C4-2B (cell line): Measurements from ENCODE around the gene GPR31.

Source experiments
- H3K27ac ChIP-seq: fragments of 450-650 bp; 2 replicates; pipeline ENCODE4 v1.5.1; 2017
- ZFX ChIP-seq: fragments of 450-650 bp; IDR thresholded peaks from 2 replicates; pipeline ENCODE4 v1.6.1; 2017
- TF ChIP-seq, protein P1 (sequence below): fragments of 450-650 bp; conservative IDR thresholded peaks from 2 replicates; pipeline ENCODE4 v1.5.1; 2017; ENCODE audit warnings: mild to moderate bottlenecking

Gene GPR31

DNA sequence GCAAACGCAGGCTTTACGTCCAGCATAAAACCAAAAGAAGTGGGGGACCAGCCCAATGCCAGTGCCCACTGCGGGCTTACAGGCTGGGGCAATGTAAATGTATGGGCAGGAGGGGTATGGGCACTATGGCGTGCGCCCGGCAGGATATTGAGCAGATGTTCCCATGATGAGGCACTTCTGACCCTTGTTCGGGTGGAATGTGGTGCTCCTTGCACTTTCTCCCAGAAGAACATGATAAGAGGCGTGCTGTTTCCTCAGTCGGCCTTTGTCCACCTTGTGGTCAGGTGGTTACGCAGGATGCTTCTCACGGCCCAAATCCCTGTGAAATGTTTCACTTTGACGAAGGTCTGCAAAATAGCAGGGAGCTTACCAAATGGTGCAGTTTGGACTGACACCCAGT is 4.8 kb upstream of the GPR31 start:
- no peak overlapping the region for H3K27ac ChIP-seq
- no peak for TF ChIP-seq ZFX
- TF ChIP-seq, protein P1, sequence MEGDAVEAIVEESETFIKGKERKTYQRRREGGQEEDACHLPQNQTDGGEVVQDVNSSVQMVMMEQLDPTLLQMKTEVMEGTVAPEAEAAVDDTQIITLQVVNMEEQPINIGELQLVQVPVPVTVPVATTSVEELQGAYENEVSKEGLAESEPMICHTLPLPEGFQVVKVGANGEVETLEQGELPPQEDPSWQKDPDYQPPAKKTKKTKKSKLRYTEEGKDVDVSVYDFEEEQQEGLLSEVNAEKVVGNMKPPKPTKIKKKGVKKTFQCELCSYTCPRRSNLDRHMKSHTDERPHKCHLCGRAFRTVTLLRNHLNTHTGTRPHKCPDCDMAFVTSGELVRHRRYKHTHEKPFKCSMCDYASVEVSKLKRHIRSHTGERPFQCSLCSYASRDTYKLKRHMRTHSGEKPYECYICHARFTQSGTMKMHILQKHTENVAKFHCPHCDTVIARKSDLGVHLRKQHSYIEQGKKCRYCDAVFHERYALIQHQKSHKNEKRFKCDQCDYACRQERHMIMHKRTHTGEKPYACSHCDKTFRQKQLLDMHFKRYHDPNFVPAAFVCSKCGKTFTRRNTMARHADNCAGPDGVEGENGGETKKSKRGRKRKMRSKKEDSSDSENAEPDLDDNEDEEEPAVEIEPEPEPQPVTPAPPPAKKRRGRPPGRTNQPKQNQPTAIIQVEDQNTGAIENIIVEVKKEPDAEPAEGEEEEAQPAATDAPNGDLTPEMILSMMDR = no peak

DNA sequence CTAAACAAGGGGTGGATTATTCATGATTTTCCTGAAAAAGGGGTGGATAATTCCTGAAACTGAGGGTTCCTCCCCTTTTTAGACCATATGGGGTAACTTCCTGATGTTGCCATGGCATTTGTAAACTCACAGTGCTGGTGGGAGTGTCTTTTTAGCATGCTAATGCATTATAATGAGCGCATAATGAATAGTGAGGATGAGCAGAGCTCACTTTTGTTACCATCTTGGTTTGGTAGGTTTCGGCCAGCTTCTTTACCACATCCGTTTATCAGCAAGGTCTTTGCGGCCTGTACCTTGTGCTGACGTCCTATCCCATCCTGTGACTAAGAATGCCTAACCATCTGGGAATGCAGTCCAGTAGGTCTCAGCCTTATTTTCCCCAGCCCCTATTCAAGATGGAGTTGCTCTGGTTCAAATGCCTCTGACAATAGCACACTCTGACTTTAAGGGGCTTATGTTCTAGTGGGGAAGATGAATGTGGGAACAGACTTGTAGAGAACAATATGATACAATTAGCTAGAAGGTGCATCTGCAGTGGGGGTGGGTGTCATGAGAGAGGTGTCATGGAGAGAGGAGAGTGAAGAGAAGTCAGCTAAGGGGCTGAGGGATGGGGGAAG is 4.2 kb upstream of the GPR31 start:
- no peak for TF ChIP-seq ZFX
- TF ChIP-seq, protein P1 = no peak
- no peak overlapping the region for H3K27ac ChIP-seq

DNA sequence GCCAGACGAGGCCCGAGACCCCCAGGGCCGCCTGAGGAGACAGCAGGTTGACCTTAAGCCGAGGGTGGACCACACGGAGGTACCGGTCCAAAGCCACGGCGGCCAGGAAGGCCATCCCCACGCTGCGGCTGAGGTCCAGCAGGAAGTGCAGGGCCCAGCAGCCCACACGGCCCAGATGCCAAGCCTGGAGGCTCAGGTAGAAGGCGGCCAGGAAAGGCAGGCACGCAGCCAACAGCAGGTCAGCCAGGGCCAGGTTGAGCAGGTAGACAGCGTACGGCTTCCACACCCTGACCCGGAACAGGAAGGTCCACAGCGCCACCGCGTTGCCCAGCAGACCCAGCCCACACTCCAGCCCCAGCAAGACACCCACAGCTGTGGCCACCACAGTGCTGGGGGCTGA is 366 bp downstream of the GPR31 start:
- H3K27ac ChIP-seq = no peak overlapping the region
- TF ChIP-seq ZFX = no peak
- TF ChIP-seq, protein P1 = no peak

DNA sequence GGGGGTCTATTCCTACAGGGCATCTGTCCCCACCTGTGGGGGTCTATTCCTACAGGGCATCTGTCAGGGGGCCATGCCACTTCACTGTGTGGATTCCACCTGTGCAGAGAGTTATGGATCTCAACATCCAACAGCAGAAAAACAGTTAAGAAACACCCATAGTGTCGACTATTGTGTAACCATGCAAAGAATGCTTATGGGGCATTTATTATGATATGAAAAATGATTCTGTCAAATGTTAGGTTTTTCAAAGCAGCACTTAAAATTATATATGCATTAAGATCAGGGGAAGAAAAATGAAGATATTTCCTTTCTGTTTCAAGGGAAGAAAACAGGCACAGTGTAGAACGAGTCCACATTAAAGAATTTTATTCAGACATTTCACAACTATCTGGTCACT is 2.9 kb downstream of the GPR31 start:
- TF ChIP-seq, protein P1 = no peak
- TF ChIP-seq ZFX = no peak

DNA sequence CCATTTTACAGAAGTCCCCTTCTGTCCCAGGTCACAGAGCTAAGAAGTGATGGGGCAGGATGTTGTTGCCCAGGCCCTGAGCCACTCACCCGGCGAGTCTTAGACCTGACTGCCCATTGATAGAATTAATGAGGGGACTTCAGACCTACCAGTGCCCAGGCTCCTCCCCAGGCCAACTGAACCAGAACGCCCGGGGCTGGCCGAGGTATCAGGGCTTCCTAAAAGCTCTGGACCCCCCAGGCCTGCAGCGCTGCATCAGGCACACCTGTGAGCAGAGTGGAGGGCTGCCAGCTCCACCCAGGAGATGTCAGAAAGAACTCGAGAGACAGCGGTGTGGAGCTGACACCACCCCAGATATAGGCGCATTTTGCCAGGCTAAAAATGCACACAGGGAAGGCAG is 3.5 kb downstream of the GPR31 start:
- H3K27ac ChIP-seq = no peak overlapping the region
- TF ChIP-seq, protein P1 = no peak
- no peak for TF ChIP-seq ZFX

More for the DNA sequence above, 2.9 kb downstream of the GPR31 start:
- H3K27ac ChIP-seq = no peak overlapping the region

DNA sequence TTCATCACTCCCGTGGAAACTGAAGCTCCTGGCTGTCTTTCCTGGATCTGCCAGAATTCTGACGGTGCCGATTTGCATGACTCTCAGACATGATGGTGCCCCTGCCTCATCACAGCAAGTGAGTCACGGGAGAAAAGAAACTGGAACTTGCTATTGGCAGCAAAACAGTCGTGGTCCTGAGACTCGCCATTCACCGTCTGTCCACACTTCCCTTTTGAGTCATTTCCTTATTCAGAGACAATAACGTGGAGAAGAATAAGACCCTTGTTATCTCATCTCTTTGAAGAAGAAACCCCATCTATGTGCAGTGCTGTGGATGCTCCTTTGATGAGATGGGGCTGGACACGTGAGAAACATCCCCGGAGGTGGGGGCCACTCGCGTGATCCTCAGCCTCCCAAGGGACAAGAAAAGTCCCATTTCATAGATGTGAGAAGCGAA is 4.2 kb downstream of the GPR31 start:
- TF ChIP-seq, protein P1 = no peak
- no peak for TF ChIP-seq ZFX
- H3K27ac ChIP-seq = no peak overlapping the region

DNA sequence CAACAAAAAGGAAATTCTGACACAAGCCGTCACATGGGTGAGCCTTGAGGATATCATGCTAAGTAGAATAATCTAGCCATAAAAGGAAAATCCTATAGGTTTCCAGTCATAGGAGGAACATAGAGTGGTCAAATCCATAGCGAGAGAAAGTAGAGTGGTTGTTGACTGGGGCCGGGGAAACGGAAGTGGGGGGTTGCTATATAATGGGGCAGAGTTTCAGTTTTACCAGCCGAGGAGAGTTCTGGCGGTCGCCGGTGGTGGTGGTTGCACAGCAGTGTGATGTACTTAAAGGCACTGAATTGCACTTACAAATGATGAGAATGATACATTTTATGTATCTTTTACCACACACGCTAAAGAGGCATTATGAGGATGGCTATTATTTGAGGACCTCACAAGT is 4.9 kb downstream of the GPR31 start:
- TF ChIP-seq, protein P1 = no peak
- no peak for TF ChIP-seq ZFX
- H3K27ac ChIP-seq = no peak overlapping the region
